Activated CD8-positive, alpha-beta memory T cell treated with anti-CD3 and anti-CD28 coated beads for 4 hours (primary cell): ENCODE results near the gene TECPR2.
A peak's percentile ranks its signal among the peaks of the same experiment; 100 is the strongest.

Experiments
- DNase-seq, 2 donors: peaks; one replicate each; pipeline ENCODE4 v3.0.0-alpha.2; 2020; ENCODE audit warnings: low read depth in 2 of 2

Gene TECPR2

GRCh38 chr14:102421411-102422057 lies 58.8 kb downstream of the TECPR2 start:
- no peak for DNase-seq

- DNase-seq, result no peak
These were observed 61.8 kb downstream of the TECPR2 start for GRCh38 chr14:102424520-102424919.

- DNase-seq, result no peak
These were observed 62.2 kb downstream of the TECPR2 start for GRCh38 chr14:102424923-102425322.

- DNase-seq, result no peak
These were observed 64.1 kb downstream of the TECPR2 start for GRCh38 chr14:102426796-102427195.

GRCh38 chr14:102427642-102428041 lies 64.9 kb downstream of the TECPR2 start:
- no peak for DNase-seq

- DNase-seq, result no peak
These were observed 67.6 kb downstream of the TECPR2 start for GRCh38 chr14:102430212-102430908.

GRCh38 chr14:102431751-102432150 lies 69.0 kb downstream of the TECPR2 start:
- DNase-seq, result no peak

GRCh38 chr14:102434647-102435175 lies 72.0 kb downstream of the TECPR2 start:
- no peak for DNase-seq

GRCh38 chr14:102437997-102438915 lies 75.5 kb downstream of the TECPR2 start:
- peak; percentile 8 to 12 for DNase-seq

GRCh38 chr14:102439556-102439955 lies 76.8 kb downstream of the TECPR2 start:
- no peak for DNase-seq

- no peak for DNase-seq
These were observed 77.7 kb downstream of the TECPR2 start for GRCh38 chr14:102440392-102440791.

- no peak for DNase-seq
These were observed 79.8 kb downstream of the TECPR2 start for GRCh38 chr14:102442241-102443211.

- no peak for DNase-seq
These were observed 82.3 kb downstream of the TECPR2 start for GRCh38 chr14:102445066-102445465.

- DNase-seq, result no peak
These were observed 82.9 kb downstream of the TECPR2 start for GRCh38 chr14:102445641-102446040.

- no peak for DNase-seq
These were observed 87.7 kb downstream of the TECPR2 start for GRCh38 chr14:102450206-102451063.

GRCh38 chr14:102451064-102451352 lies 88.3 kb downstream of the TECPR2 start:
- no peak for DNase-seq

- no peak for DNase-seq
These were observed 89.6 kb downstream of the TECPR2 start for GRCh38 chr14:102452302-102452701.

- no peak for DNase-seq
These were observed 92.0 kb downstream of the TECPR2 start for GRCh38 chr14:102454711-102455110.

- DNase-seq, result no peak
These were observed 94.8 kb downstream of the TECPR2 start for GRCh38 chr14:102457509-102457908.
